ENCODE data around the gene SLC35E1. TPM values are rescaled to one million over a fixed set of nuclear protein-coding genes. Genes with fewer than 3 reads are reported as not detected.

Gene SLC35E1
- total RNA-seq, 1 experiment from 2014 or later, result 28.5 TPM

DNA sequence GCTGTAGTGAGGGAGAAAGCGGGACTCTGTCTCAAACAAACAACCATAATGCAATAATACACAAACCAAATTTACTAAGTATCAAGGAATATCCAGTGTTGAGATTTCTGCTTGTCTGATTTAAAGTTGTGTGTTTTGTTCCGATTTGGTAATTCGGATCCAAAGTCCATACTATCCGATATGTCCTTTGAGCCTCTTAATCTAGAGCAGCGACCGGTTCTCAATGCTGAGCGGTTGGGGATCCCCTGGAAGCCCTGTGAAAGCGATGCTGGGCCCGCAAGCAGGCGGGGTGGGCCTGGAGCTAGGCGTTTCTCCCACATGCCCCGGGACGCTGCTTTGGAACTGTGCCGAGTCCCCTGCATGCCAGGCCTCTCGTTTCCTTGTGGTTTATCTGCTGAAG, 55.8 kb downstream of the SLC35E1 start:
- no peaks in the 10 kb centered on the region for H3K9me3 Mint-ChIP-seq
- ATAC-seq (no peak), DNase-seq (ENCODE audit: low spot score) (no peak)
- no peaks in the 10 kb centered on the region for H3K27me3 Mint-ChIP-seq (ENCODE audit: low read depth)
- H3K36me3 Mint-ChIP-seq, result peaks cover 46% of the 10 kb centered on the region
- ChIA-PET CTCF (interaction anchor here (0.6 to 4.5 kb wide), 2 partner anchors 74 to 268 kb away, joined by 4 to 43 read pairs; no protein-coding TSS in a partner anchor), POLR2A (interaction anchor here (0.5 kb wide), 1 partner anchor 312 kb away, joined by 13 read pairs; no protein-coding TSS in a partner anchor)
- TF ChIP-seq, protein P1, sequence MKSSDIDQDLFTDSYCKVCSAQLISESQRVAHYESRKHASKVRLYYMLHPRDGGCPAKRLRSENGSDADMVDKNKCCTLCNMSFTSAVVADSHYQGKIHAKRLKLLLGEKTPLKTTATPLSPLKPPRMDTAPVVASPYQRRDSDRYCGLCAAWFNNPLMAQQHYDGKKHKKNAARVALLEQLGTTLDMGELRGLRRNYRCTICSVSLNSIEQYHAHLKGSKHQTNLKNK (CRISPR knock-in tag; IDR thresholded peaks at IDR 0.05), result no peak
- TF ChIP-seq CBFB (CRISPR knock-in tag; IDR thresholded peaks at IDR 0.05; ENCODE audit: low read depth) (no peak), HMGXB4 (CRISPR knock-in tag; IDR thresholded peaks at IDR 0.05) (no peak), ATF6 (CRISPR knock-in tag; IDR thresholded peaks at IDR 0.05) (no peak), ETV6 (CRISPR knock-in tag; IDR thresholded peaks at IDR 0.05) (no peak), KAT7 (CRISPR knock-in tag; IDR thresholded peaks at IDR 0.05; ENCODE audit: borderline replicate concordance) (no peak), NFATC4 (CRISPR knock-in tag; IDR thresholded peaks at IDR 0.05) (no peak), MXD4 (CRISPR knock-in tag; IDR thresholded peaks at IDR 0.05; ENCODE audit: borderline replicate concordance) (no peak), TP53 (CRISPR knock-in tag; IDR thresholded peaks at IDR 0.05) (no peak), ZNF121 (CRISPR knock-in tag; IDR thresholded peaks at IDR 0.05) (no peak), NR1H2 (CRISPR knock-in tag; IDR thresholded peaks at IDR 0.05) (no peak), OVOL2 (CRISPR knock-in tag; IDR thresholded peaks at IDR 0.05; ENCODE audit: borderline replicate concordance) (no peak), ZBTB21 (CRISPR knock-in tag; IDR thresholded peaks at IDR 0.05; ENCODE audit: borderline replicate concordance) (no peak), JUN (CRISPR knock-in tag; IDR thresholded peaks at IDR 0.05) (no peak), FOXJ3 (CRISPR knock-in tag; IDR thresholded peaks at IDR 0.05; ENCODE audit: borderline replicate concordance) (no peak), SMAD4 (CRISPR knock-in tag; IDR thresholded peaks at IDR 0.05) (no peak)
- TF ChIP-seq, protein P2, sequence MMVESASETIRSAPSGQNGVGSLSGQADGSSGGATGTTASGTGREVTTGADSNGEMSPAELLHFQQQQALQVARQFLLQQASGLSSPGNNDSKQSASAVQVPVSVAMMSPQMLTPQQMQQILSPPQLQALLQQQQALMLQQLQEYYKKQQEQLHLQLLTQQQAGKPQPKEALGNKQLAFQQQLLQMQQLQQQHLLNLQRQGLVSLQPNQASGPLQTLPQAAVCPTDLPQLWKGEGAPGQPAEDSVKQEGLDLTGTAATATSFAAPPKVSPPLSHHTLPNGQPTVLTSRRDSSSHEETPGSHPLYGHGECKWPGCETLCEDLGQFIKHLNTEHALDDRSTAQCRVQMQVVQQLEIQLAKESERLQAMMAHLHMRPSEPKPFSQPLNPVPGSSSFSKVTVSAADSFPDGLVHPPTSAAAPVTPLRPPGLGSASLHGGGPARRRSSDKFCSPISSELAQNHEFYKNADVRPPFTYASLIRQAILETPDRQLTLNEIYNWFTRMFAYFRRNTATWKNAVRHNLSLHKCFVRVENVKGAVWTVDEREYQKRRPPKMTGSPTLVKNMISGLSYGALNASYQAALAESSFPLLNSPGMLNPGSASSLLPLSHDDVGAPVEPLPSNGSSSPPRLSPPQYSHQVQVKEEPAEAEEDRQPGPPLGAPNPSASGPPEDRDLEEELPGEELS (CRISPR knock-in tag; IDR thresholded peaks at IDR 0.05), result no peak
- TF ChIP-seq, protein P3, sequence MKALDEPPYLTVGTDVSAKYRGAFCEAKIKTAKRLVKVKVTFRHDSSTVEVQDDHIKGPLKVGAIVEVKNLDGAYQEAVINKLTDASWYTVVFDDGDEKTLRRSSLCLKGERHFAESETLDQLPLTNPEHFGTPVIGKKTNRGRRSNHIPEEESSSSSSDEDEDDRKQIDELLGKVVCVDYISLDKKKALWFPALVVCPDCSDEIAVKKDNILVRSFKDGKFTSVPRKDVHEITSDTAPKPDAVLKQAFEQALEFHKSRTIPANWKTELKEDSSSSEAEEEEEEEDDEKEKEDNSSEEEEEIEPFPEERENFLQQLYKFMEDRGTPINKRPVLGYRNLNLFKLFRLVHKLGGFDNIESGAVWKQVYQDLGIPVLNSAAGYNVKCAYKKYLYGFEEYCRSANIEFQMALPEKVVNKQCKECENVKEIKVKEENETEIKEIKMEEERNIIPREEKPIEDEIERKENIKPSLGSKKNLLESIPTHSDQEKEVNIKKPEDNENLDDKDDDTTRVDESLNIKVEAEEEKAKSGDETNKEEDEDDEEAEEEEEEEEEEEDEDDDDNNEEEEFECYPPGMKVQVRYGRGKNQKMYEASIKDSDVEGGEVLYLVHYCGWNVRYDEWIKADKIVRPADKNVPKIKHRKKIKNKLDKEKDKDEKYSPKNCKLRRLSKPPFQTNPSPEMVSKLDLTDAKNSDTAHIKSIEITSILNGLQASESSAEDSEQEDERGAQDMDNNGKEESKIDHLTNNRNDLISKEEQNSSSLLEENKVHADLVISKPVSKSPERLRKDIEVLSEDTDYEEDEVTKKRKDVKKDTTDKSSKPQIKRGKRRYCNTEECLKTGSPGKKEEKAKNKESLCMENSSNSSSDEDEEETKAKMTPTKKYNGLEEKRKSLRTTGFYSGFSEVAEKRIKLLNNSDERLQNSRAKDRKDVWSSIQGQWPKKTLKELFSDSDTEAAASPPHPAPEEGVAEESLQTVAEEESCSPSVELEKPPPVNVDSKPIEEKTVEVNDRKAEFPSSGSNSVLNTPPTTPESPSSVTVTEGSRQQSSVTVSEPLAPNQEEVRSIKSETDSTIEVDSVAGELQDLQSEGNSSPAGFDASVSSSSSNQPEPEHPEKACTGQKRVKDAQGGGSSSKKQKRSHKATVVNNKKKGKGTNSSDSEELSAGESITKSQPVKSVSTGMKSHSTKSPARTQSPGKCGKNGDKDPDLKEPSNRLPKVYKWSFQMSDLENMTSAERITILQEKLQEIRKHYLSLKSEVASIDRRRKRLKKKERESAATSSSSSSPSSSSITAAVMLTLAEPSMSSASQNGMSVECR (CRISPR knock-in tag; IDR thresholded peaks at IDR 0.05; ENCODE audit: borderline replicate concordance), result no peak
- TF ChIP-seq, protein P4, sequence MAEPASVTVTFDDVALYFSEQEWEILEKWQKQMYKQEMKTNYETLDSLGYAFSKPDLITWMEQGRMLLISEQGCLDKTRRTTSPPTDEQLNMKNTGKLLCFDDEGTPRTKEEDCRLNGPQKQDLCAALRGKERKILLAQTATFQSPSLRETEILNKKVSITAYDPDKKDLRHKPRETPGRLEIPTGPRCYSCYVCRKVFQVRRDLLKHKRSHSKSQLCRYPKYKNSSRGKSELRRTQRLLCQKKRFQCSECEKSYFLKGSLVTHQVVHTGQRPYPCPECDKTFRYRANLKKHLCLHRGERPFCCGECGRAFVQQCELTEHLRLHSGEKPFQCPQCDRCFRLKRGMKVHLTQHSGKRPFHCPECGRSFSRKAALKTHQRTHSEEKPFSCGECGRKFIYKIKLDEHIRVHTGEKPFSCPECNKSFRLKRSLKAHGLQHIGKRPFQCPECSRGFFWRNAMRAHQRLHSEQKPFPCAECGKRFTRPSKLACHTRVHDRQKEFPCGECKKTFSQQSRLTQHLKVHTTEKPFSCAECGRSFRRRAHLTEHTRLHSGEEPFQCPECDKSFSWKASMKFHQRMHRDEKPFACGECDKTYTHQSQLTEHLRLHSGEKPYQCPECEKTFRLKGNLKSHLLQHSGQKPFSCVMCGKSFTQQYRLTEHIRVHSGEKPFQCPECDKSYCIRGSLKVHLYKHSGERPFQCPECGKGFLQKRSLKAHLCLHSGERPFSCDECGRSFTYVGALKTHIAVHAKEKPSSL (CRISPR knock-in tag; conservative IDR thresholded peaks at IDR 0.05), result no peak
- no peak overlapping the region for H3K27ac Mint-ChIP-seq
- H3K4me1 Mint-ChIP-seq, result no peaks in the 10 kb centered on the region
- H3K4me3 Mint-ChIP-seq, result no peak overlapping the region
